ENCODE data around the gene GOLGA8S. TPM values are rescaled to one million over a fixed set of nuclear protein-coding genes. Genes with fewer than 3 reads are reported as not detected.
"Not testable (repeated sequence)": the region's sequence is repeated elsewhere in the genome, so short reads cannot be mapped to it uniquely, and the experiment has no call there.

The GOLGA8S gene
- total RNA-seq, 1 donor, result under 0.01 TPM

- no peak for TF ChIP-seq CTCF (IDR thresholded peaks at IDR 0.05; ENCODE audit: insufficient read depth, low read depth, low read length)
- H3K4me3 ChIP-seq (ENCODE audit: low read depth, low read length), result no peak overlapping the region
- DNase-seq (ENCODE audit: low read depth), result no peak
Measured at GRCh38 chr15:23401627-23402026, 47.1 kb downstream of the GOLGA8S start.

- no peak for TF ChIP-seq CTCF (IDR thresholded peaks at IDR 0.05; ENCODE audit: insufficient read depth, low read depth, low read length)
- no peak overlapping the region for H3K4me3 ChIP-seq (ENCODE audit: low read depth, low read length)
- DNase-seq (ENCODE audit: low read depth), result no peak
Measured at GRCh38 chr15:23402140-23402539, 47.6 kb downstream of the GOLGA8S start.

GRCh38 chr15:23402544-23402943 lies 48.0 kb downstream of the GOLGA8S start:
- TF ChIP-seq CTCF (IDR thresholded peaks at IDR 0.05; ENCODE audit: insufficient read depth, low read depth, low read length), result no peak
- no peak overlapping the region for H3K4me3 ChIP-seq (ENCODE audit: low read depth, low read length)
- DNase-seq (ENCODE audit: low read depth), result no peak

GRCh38 chr15:23403550-23403949 lies 49.0 kb downstream of the GOLGA8S start:
- DNase-seq (ENCODE audit: low read depth), result no peak
- no peak overlapping the region for H3K4me3 ChIP-seq (ENCODE audit: low read depth, low read length)
- no peak for TF ChIP-seq CTCF (IDR thresholded peaks at IDR 0.05; ENCODE audit: insufficient read depth, low read depth, low read length)

- TF ChIP-seq CTCF (IDR thresholded peaks at IDR 0.05; ENCODE audit: insufficient read depth, low read depth, low read length), result no peak
- no peak overlapping the region for H3K4me3 ChIP-seq (ENCODE audit: low read depth, low read length)
- DNase-seq (ENCODE audit: low read depth), result no peak
Measured at GRCh38 chr15:23411841-23412240, 57.3 kb downstream of the GOLGA8S start.

- not testable (repeated sequence) for H3K4me3 ChIP-seq (ENCODE audit: low read depth, low read length); DNase-seq (ENCODE audit: low read depth)
Measured at GRCh38 chr15:23412881-23413600, 58.5 kb downstream of the GOLGA8S start.

Small RNA genes lying within 50 kb of the gene (small RNA-seq; reads per million reads assigned to genes)
- gene RN7SL536P, result not detected

Other genes with a start within 250 kb of the GOLGA8S start
- not detected in 2 replicates for gene GOLGA6L1, start 217.9 kb upstream of the GOLGA8S start, total RNA-seq
- gene GOLGA6L26, start 20.6 kb upstream of the GOLGA8S start, total RNA-seq, result not detected in 2 replicates
- gene GOLGA6L2, start 92.5 kb downstream of the GOLGA8S start, total RNA-seq, result not detected in 2 replicates
- gene MKRN3, start 210.9 kb downstream of the GOLGA8S start, total RNA-seq, result 0.86 and 0.97 TPM in 2 replicates

Data from fibroblast of villous mesenchyme (primary cell).